Measurements from ENCODE around the gene PLA2G12A.

Gene PLA2G12A

GRCh38 chr4:109749388-109750082 lies 19.7 kb upstream of the PLA2G12A start:
- Histone ChIP-seq H3K27ac (ENCODE audit: low read length) (no peak overlapping the region), H3K9me3 (replicated peaks; ENCODE audit: insufficient read depth, low read length) (no peaks in the 10 kb centered on the region), H3K4me1 (ENCODE audit: low read length) (no peaks in the 10 kb centered on the region), H3F3A (ENCODE audit: insufficient read depth, low read length) (no peaks in the 10 kb centered on the region), H3K36me3 (replicated peaks; ENCODE audit: insufficient read depth, low read length) (no peaks in the 10 kb centered on the region), H3K27me3 (replicated peaks; ENCODE audit: insufficient read depth, low read length) (no peaks in the 10 kb centered on the region), H3K4me2 (ENCODE audit: low read depth, low read length) (no peak overlapping the region), H3K4me3 (ENCODE audit: low read length) (no peak overlapping the region), H4K20me1 (ENCODE audit: insufficient read depth, low read length) (no peaks in the 10 kb centered on the region), H3K79me2 (ENCODE audit: low read length) (no peaks in the 10 kb centered on the region), H2AFZ (ENCODE audit: low read length) (no peak overlapping the region), H3K9ac (ENCODE audit: low read length) (no peak overlapping the region), H3K9me2 (replicated peaks; ENCODE audit: insufficient read depth, low read length) (no peaks in the 10 kb centered on the region)
- TF ChIP-seq EZH2phosphoT487 (IDR thresholded peaks at IDR 0.05; ENCODE audit: low read length) (no peak), EZH2 (optimal IDR thresholded peaks at IDR 0.05; ENCODE audit: low read depth, low read length) (no peak)
- TF ChIP-seq, protein P1, sequence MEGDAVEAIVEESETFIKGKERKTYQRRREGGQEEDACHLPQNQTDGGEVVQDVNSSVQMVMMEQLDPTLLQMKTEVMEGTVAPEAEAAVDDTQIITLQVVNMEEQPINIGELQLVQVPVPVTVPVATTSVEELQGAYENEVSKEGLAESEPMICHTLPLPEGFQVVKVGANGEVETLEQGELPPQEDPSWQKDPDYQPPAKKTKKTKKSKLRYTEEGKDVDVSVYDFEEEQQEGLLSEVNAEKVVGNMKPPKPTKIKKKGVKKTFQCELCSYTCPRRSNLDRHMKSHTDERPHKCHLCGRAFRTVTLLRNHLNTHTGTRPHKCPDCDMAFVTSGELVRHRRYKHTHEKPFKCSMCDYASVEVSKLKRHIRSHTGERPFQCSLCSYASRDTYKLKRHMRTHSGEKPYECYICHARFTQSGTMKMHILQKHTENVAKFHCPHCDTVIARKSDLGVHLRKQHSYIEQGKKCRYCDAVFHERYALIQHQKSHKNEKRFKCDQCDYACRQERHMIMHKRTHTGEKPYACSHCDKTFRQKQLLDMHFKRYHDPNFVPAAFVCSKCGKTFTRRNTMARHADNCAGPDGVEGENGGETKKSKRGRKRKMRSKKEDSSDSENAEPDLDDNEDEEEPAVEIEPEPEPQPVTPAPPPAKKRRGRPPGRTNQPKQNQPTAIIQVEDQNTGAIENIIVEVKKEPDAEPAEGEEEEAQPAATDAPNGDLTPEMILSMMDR (IDR thresholded peaks at IDR 0.05; ENCODE audit: low read length) = no peak
- DNase-seq = no peak

DNA sequence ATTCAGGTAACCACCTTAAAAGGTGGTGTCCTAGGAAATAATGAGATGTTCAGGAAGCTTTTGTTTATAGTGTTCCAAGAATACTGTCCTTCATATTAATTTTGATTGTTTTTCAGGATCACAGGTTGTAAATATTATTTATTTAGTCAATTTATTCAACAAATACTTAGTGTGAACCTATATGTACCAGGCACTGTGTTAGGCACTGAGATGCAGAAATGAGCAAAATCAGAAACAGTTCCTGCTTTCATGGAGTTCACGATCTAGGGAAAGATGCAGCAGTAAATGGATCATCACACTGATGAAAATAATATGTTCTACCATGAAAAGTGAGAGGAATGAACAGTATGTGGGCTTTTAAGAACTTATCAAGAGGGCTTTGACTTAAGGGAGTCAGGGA lies 18.2 kb upstream of the PLA2G12A start:
- H4K20me1 ChIP-seq (ENCODE audit: insufficient read depth, low read length) = no peaks in the 10 kb centered on the region
- no peaks in the 10 kb centered on the region for H3K79me2 ChIP-seq (ENCODE audit: low read length)
- no peak overlapping the region for H3K4me3 ChIP-seq (ENCODE audit: low read length)
- H3K27ac ChIP-seq (ENCODE audit: low read length) = no peak overlapping the region
- H3K9ac ChIP-seq (ENCODE audit: low read length) = no peak overlapping the region
- H2AFZ ChIP-seq (ENCODE audit: low read length) = no peak overlapping the region
- no peaks in the 10 kb centered on the region for H3K9me2 ChIP-seq (replicated peaks; ENCODE audit: insufficient read depth, low read length)
- no peaks in the 10 kb centered on the region for H3K27me3 ChIP-seq (replicated peaks; ENCODE audit: insufficient read depth, low read length)
- H3K36me3 ChIP-seq (replicated peaks; ENCODE audit: insufficient read depth, low read length) = no peaks in the 10 kb centered on the region
- no peak overlapping the region for H3K4me2 ChIP-seq (ENCODE audit: low read depth, low read length)
- DNase-seq = no peak
- no peak for TF ChIP-seq EZH2 (optimal IDR thresholded peaks at IDR 0.05; ENCODE audit: low read depth, low read length)
- TF ChIP-seq EZH2phosphoT487 (IDR thresholded peaks at IDR 0.05; ENCODE audit: low read length) = no peak
- TF ChIP-seq, protein P1 (IDR thresholded peaks at IDR 0.05; ENCODE audit: low read length) = no peak
- no peaks in the 10 kb centered on the region for H3F3A ChIP-seq (ENCODE audit: insufficient read depth, low read length)
- no peaks in the 10 kb centered on the region for H3K4me1 ChIP-seq (ENCODE audit: low read length)
- no peaks in the 10 kb centered on the region for H3K9me3 ChIP-seq (replicated peaks; ENCODE audit: insufficient read depth, low read length)

DNA sequence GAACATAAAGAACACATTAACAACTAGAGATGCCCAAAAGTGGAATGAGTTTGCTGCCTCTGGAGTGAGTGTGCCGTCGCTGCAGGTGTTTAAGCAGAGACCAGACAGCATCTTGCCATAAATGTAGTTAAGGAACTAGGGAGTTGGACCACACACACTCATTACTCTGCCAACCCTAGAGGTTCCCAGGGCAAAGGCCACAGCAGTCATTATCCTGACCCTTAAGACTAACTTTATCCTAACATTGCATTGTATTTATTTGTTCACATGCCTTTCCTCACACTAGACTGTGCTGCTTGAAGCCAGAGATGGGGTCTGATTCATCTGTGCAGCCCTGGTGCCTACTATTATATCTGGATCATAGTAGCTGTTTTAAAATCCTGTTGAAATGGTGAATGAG lies 16.9 kb upstream of the PLA2G12A start:
- no peak overlapping the region for H3K4me2 ChIP-seq (ENCODE audit: low read depth, low read length)
- H3K9ac ChIP-seq (ENCODE audit: low read length) = no peak overlapping the region
- H3K9me3 ChIP-seq (replicated peaks; ENCODE audit: insufficient read depth, low read length) = no peaks in the 10 kb centered on the region
- no peak for DNase-seq
- H3F3A ChIP-seq (ENCODE audit: insufficient read depth, low read length) = no peaks in the 10 kb centered on the region
- no peaks in the 10 kb centered on the region for H3K4me1 ChIP-seq (ENCODE audit: low read length)
- H2AFZ ChIP-seq (ENCODE audit: low read length) = no peak overlapping the region
- H3K79me2 ChIP-seq (ENCODE audit: low read length) = no peaks in the 10 kb centered on the region
- no peak overlapping the region for H3K27ac ChIP-seq (ENCODE audit: low read length)
- H4K20me1 ChIP-seq (ENCODE audit: insufficient read depth, low read length) = no peaks in the 10 kb centered on the region
- TF ChIP-seq EZH2 (optimal IDR thresholded peaks at IDR 0.05; ENCODE audit: low read depth, low read length) (no peak), EZH2phosphoT487 (IDR thresholded peaks at IDR 0.05; ENCODE audit: low read length) (no peak)
- TF ChIP-seq, protein P1 (IDR thresholded peaks at IDR 0.05; ENCODE audit: low read length) = no peak
- H3K9me2 ChIP-seq (replicated peaks; ENCODE audit: insufficient read depth, low read length) = no peaks in the 10 kb centered on the region
- H3K36me3 ChIP-seq (replicated peaks; ENCODE audit: insufficient read depth, low read length) = no peaks in the 10 kb centered on the region
- no peaks in the 10 kb centered on the region for H3K27me3 ChIP-seq (replicated peaks; ENCODE audit: insufficient read depth, low read length)
- no peak overlapping the region for H3K4me3 ChIP-seq (ENCODE audit: low read length)
